ENCODE data around the gene SLC26A4. TPM values are rescaled to one million over a fixed set of nuclear protein-coding genes. Genes with fewer than 3 reads are reported as not detected.

Gene SLC26A4
- total RNA-seq, 1 donor from 2014 or later: 6.5 TPM

- peak in 1 of 2 donors; percentile 25 for DNase-seq (ENCODE audit: low read depth in 2 of 2)
Observed at GRCh38 chr7:107659666-107660065, 962 bp upstream of the SLC26A4 start.

DNA sequence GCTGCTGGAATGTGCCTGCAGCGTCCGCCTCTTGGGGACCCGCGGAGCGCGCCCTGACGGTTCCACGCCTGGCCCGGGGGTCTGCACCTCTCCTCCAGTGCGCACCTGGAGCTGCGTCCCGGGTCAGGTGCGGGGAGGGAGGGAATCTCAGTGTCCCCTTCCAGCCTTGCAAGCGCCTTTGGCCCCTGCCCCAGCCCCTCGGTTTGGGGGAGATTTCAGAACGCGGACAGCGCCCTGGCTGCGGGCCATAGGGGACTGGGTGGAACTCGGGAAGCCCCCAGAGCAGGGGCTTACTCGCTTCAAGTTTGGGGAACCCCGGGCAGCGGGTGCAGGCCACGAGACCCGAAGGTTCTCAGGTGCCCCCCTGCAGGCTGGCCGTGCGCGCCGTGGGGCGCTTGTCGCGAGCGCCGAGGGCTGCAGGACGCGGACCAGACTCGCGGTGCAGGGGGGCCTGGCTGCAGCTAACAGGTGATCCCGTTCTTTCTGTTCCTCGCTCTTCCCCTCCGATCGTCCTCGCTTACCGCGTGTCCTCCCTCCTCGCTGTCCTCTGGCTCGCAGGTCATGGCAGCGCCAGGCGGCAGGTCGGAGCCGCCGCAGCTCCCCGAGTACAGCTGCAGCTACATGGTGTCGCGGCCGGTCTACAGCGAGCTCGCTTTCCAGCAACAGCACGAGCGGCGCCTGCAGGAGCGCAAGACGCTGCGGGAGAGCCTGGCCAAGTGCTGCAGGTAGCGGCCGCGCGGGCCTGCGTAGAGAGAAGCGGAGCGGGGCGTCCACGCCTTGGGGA, 645 bp downstream of the SLC26A4 start:
- DNase-seq (ENCODE audit: low read depth in 2 of 2): peak; percentile 67 to 75

GRCh38 chr7:107661865-107662379, 1.3 kb downstream of the SLC26A4 start:
- DNase-seq (ENCODE audit: low read depth in 2 of 2): no peak

- DNase-seq (ENCODE audit: low read depth in 2 of 2): no peak
Observed at GRCh38 chr7:107663196-107663595, 2.6 kb downstream of the SLC26A4 start.

DNA sequence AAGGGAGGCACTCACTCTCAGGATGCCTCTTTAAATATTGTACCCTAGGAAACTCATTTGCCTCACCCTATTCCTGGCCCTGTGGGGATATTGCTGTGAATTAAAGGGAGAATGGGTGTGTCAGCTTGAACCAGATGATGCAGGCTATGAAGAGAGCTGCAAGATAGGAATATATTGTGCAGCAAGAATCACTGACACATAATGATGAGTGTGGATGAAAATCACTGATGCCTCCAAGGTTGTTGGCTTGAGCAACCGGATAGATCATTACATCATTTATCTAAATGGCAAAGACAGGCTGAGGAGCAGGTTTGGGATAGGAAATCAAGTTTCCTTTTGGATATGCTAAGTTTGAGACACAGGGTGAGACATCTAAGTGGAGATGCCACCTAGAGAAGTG, 6.2 kb downstream of the SLC26A4 start:
- no peak for DNase-seq (ENCODE audit: low read depth in 2 of 2)

DNA sequence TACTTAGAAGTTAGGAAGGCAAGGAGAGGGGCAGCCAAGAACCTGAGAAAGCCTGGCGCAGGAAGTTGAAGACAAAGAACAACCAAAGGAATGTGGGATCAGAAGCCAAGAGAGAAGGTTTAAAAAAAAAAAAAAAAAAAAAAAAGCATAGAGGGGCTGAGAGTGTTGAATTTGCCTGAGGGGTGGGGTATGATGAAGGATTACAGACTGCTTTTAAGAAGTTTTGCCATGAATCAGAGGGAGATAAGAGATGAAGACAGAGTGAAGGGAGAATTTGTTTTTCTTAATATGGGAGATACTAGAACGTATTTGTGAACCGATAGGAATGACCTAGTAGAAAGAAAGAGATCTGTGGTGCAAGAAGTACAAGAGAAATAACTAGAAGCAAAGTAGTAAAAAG, 6.7 kb downstream of the SLC26A4 start:
- DNase-seq (ENCODE audit: low read depth in 2 of 2): no peak

DNA sequence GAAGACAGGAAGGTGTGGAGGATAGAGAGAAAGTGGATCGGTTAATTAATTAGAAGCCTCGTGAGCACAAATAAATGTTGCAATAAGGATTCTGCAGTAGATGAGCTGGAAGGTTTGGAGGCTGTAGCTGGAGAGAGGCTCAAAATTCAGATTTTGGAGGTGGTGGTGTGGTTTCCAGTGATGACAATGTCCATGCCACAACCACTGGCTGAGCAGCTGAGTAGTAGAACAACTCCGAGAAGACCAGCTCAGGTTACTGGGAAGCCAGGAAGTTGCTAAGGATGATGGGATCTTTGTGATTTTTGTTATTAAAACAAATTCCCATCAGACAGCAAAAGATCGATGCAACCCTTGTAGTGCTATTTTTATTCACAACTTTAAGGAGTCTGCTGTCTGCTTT, 7.7 kb downstream of the SLC26A4 start:
- DNase-seq (ENCODE audit: low read depth in 2 of 2): no peak

DNA sequence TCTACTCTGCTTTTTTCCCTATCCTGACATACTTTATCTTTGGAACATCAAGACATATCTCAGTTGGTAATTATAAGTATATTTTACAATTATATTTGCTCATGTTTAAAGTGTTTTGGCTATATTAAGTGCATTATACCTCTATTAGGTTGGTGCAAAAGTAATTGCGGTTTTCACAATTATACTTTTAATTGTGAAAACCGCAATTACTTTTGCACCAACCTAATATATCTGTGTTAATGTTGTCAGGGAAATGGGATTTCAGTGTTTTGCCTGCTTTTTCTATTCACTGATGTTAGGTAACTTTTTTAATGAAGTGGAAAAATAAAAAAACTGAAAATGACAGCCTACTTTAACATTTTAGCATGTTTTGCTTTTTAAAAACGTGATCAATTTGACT, 11.6 kb downstream of the SLC26A4 start:
- DNase-seq (ENCODE audit: low read depth in 2 of 2): no peak

GRCh38 chr7:107676249-107676648, 15.6 kb downstream of the SLC26A4 start:
- no peak for DNase-seq (ENCODE audit: low read depth in 2 of 2)

DNA sequence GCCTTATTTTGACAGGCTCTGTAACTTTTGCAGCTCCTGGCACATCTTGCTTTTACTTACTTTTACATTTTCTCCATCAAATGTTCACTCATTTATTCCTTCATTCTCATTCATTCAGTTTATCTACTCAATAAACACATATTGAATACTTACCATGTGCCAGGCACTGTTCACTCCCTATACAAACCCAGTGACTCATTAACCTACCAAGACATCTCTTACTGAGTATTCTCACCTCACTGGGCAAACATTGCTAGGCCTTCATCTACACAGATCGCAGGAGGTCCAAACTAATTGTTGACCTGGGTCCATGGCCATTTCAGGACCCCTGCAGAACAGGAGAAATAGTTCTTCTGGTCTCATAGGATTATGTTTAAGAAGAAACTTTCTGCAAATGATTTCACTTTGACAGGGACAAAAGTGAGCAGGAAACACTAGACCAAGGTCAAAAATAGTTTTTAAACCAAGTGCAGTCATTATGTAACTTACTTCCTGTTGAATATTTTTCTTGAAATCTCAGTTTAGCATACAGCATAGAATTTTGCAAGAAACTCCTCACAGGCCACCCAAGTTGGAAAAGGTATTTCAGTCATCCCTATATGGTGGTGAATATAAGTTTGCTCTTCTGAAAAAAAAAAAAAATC, 17.6 kb downstream of the SLC26A4 start:
- DNase-seq (ENCODE audit: low read depth in 2 of 2): no peak

DNA sequence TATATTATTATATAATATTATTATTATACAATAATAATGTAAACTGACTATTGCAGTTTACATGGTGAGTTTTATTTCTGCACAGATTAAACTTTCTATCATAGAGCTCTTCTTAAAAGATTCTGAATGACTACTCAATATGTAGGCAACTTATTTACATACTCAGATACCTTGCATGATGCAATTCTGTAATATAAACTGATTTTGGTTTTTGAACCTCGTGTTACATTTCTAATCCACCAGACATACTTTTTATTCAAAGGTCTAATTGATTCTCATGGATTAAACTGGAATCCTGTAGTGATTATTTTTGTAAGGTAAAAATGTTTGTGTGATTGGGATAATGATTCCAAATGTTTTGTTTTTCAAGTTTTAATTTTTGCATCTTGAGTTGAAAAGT, 19.9 kb downstream of the SLC26A4 start:
- no peak for DNase-seq (ENCODE audit: low read depth in 2 of 2)

DNA sequence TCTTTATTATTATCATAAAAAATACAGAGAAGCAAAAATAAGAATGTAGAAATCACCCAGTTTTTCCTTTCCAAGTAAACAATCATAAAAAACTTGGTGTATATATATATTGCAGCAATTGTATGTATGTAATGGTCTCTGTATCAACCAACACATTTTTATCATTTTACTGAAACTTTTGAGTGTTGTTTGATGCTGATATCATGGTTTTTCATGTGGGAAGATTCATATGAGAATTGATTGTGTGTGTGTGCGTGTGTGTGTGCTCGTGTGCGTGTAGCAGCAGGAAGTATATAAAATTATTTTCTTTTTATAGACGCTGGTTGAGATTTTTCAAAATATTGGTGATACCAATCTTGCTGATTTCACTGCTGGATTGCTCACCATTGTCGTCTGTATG, 22.3 kb downstream of the SLC26A4 start:
- no peak for DNase-seq (ENCODE audit: low read depth in 2 of 2)

- no peak for DNase-seq (ENCODE audit: low read depth in 2 of 2)
Observed at GRCh38 chr7:107684287-107684686, 23.7 kb downstream of the SLC26A4 start.

DNA sequence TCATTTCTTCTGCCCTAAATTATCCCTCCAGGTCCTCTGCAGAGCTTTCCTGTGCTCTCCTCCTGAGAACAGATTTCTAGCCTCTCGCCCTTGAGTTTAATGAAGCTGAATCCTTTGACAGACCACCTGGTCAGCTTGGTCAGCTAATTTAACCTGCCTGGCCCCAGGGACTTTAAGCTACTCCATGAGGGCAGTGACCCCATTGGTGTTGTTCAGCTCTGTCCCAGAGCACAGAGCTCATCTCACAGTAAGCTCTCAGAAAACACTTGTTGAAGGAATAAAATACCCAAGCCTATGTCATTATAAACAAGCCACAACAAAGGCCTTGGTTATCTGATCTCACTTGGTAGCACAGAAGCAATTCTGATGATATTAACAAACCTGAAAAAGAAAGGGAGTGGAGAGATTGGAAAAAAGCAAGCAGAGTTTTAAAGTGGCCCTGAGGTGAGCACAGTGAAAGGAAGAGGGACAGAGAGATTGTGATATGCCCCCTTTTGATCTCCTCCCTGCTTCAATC, 24.4 kb downstream of the SLC26A4 start:
- DNase-seq (ENCODE audit: low read depth in 2 of 2): no peak

GRCh38 chr7:107686816-107687387, 26.3 kb downstream of the SLC26A4 start:
- no peak for DNase-seq (ENCODE audit: low read depth in 2 of 2)

- peak in 1 of 2 donors; percentile 31 for DNase-seq (ENCODE audit: low read depth in 2 of 2)
Observed at GRCh38 chr7:107687656-107688055, 27.0 kb downstream of the SLC26A4 start.

- DNase-seq (ENCODE audit: low read depth in 2 of 2): no peak
Observed at GRCh38 chr7:107689553-107689952, 28.9 kb downstream of the SLC26A4 start.

DNA sequence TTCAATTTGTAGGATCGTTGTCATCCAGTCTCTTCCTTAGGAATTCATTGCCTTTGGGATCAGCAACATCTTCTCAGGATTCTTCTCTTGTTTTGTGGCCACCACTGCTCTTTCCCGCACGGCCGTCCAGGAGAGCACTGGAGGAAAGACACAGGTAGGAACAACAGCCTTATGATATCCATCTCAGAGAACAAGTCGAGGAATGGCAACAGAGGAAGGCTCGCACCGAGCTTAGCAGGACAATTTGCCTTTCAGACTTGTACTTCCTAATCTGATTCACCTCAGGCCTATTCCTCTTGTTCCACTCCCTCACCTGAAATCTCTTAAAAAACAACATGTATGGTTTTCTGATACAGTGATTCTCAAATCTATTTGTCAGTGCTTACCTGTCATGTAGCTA, 29.5 kb downstream of the SLC26A4 start:
- DNase-seq (ENCODE audit: low read depth in 2 of 2): no peak

DNA sequence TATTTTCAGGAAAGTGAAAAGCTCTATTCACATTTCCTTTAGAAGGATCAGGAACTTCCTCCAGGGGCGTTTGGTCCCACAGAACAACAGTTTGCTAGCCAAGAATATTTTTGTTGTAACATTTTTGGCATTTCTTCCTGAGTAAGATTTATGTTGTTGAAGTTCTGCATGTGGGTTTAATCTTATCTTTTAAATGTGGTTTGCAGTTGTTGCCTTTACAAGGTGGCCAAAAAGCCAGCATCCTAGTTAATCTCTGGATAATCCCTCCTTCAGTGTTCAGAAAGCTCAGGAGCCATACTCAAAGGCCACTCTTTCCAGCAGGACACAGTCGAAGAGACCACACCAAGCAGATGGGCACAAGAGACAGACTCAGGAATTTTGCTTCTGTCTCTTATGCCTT, 30.0 kb downstream of the SLC26A4 start:
- DNase-seq (ENCODE audit: low read depth in 2 of 2): peak; percentile 42 to 62

GRCh38 chr7:107691716-107692115, 31.1 kb downstream of the SLC26A4 start:
- DNase-seq (ENCODE audit: low read depth in 2 of 2): peak; percentile 83 to 94

DNA sequence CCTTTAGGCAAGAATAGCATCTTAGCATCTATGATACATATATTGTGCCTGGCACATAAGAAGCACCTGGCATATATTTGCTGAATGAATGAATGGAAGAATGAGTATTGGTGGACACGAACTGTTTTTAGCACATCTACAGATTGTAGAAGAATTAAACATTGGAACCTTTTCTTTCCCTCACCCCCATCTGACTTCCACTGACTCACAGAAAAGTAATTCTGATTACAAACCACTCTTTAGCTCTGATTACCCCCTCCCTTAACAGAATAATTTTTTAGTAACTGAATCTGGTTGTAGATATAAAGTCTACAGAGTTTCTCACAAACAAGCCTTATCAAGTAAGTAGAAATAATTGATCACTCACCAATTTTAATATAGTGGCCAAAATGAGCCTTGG, 31.9 kb downstream of the SLC26A4 start:
- DNase-seq (ENCODE audit: low read depth in 2 of 2): no peak

- peak in 1 of 2 donors; percentile 12 for DNase-seq (ENCODE audit: low read depth in 2 of 2)
Observed at GRCh38 chr7:107693396-107693795, 32.8 kb downstream of the SLC26A4 start.
